A673 (cell line): ENCODE measurements around the gene CERS6.

ENCODE experiments used
- CTCF ChIP-seq: fragments of 300-800, 200-600 bp; sonication (generic); conservative IDR thresholded peaks from 2 replicates; pipeline ENCODE4 v1.5.1; 2017; ENCODE audit warnings: low read depth, mild to moderate bottlenecking, antibody characterized with exemption, low read length, moderate library complexity, mixed read lengths
- EZH2 ChIP-seq: fragments of 200-600 bp; sonication (generic); IDR thresholded peaks from 2 replicates; pipeline ENCODE4 v1.6.1; 2017; ENCODE audit warnings: borderline replicate concordance, low read depth, mild to moderate bottlenecking, mixed read lengths, antibody characterized with exemption, low read length; ENCODE audit not compliant: poor library complexity, severe bottlenecking

- TF ChIP-seq CTCF (no peak), EZH2 (no peak)
Measured at GRCh38 chr2:168649562-168649961, 193.5 kb downstream of the CERS6 start.
